Measurements from ENCODE around the gene FMNL2. TPM values are rescaled to one million over a fixed set of nuclear protein-coding genes. Genes with fewer than 3 reads are reported as not detected.

The FMNL2 gene
- total RNA-seq, 4 donors from 2014 or later, result 25.2 to 35.0 (median 27.4) TPM

DNA sequence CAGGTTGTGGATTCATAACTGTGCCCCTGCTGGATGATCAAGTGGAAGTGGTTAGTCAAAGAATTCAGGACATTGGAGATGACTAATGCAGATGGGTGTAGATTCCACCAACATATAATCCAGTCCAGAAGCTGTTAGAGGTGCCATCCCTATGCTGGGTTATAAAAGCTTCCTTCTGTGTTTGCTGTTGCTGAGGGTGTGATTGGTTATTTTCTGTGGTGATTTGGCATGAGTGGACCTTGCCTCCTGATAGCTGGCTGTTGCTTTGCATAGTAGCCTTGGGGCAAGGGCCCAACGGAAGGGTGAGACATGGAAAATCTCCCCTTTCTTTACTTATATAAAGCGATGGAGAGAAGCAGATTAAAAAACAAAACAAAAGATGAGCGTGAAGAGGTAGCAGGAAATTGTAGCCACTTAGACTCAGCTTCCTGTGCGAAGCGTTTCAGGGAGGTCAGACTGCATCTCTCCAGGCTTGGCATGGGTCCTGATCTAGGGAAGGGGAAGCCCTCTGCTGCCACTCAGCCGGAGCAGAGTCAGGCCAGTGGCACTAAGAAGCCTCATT, 190.4 kb downstream of the FMNL2 start:
- Histone ChIP-seq H3K27me3 (no peaks in the 10 kb centered on the region), H3K4me3 (no peak overlapping the region), H3K36me3 (no peaks in the 10 kb centered on the region), H3K27ac (no peak overlapping the region), H3K9me3 (no peaks in the 10 kb centered on the region), H3K4me1 (peaks cover 0 to 27% (median 4%) of the 10 kb centered on the region in 3 donors)
- WGBS, 2 donors (ENCODE audit: low coverage in 1 of 2), result 66 to 71% methylated on average over 4 to 5 of the region's 6 CpGs
- TF ChIP-seq EP300 (IDR thresholded peaks at IDR 0.05) (no peak), CTCF (IDR thresholded peaks at IDR 0.05) (no peak), POLR2AphosphoS5 (IDR thresholded peaks at IDR 0.05) (no peak), POLR2A (IDR thresholded peaks at IDR 0.05) (no peak)
- ATAC-seq, result no peak

DNA sequence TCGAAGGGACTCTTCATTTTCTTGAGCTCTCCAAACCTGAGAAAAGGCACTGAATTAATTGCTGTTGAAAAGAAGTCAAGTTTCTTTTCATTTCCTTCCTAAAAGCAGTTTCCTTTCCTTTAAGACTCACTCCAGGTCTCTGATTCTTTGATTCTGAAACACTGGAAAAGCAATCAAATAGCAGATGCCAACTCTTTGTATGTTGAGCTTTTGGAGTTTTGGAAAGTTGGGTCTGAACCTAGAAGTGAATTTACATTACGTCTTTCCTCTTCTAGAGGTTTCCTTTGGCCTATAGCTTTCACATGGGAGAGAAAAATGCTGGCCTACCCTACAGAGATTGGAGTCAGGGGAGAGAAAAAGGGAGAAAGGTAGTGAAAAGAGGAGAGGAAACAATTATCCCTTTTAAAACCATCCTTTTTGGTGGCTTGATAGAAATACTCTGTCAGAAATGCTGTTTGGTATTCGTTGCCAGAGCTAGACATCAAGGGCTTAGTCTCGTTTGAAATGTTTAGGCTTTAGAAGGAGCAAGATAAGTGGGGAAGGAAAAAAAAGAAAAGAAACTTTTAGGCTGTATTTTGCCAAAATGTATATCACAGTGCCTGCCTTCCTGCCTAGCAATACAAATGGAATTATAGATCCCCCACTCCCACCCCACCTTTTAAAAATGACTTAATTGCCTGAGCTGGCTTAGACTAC, 194.6 kb downstream of the FMNL2 start:
- Histone ChIP-seq H3K4me3 (no peak overlapping the region), H3K4me1 (peaks cover 0 to 39% (median 4%) of the 10 kb centered on the region in 3 donors), H3K36me3 (no peaks in the 10 kb centered on the region), H3K9me3 (no peaks in the 10 kb centered on the region), H3K27ac (no peak overlapping the region), H3K27me3 (no peaks in the 10 kb centered on the region)
- TF ChIP-seq EP300 (IDR thresholded peaks at IDR 0.05) (no peak), CTCF (IDR thresholded peaks at IDR 0.05) (no peak), POLR2A (IDR thresholded peaks at IDR 0.05) (no peak), POLR2AphosphoS5 (IDR thresholded peaks at IDR 0.05) (no peak)
- 46 to 53% methylated on average over 4 of the region's 4 CpGs for whole genome bisulfite sequencing, 2 donors (ENCODE audit: low coverage in 1 of 2)
- ATAC-seq, result no peak

GRCh38 chr2:152532241-152532640, 197.3 kb downstream of the FMNL2 start:
- peaks cover 3 to 51% (median 7%) of the 10 kb centered on the region in 3 donors for H3K4me1 ChIP-seq
- TF ChIP-seq CTCF (IDR thresholded peaks at IDR 0.05) (no peak), POLR2AphosphoS5 (IDR thresholded peaks at IDR 0.05) (no peak), POLR2A (IDR thresholded peaks at IDR 0.05) (no peak)
- no peaks in the 10 kb centered on the region for H3K9me3 ChIP-seq
- H3K4me3 ChIP-seq, result no peak overlapping the region
- WGBS, 2 donors (ENCODE audit: low coverage in 1 of 2), result 89 to 98% methylated on average over 3 of the region's 3 CpGs
- H3K27me3 ChIP-seq, result no peaks in the 10 kb centered on the region
- no peak overlapping the region for H3K27ac ChIP-seq
- ATAC-seq, result no peak
- no peaks in the 10 kb centered on the region for H3K36me3 ChIP-seq

- ATAC-seq, result no peak
- peak overlapping the region; percentile 13 to 64 (median 34) for H3K27ac ChIP-seq
Observed at GRCh38 chr2:152534460-152535135, 199.6 kb downstream of the FMNL2 start.

More at GRCh38 chr2:152534460-152535135, 199.6 kb downstream of the FMNL2 start:
- H3K4me3 ChIP-seq, result peak overlapping the region in 1 of 2 donors; percentile 5
- H3K36me3 ChIP-seq, result no peaks in the 10 kb centered on the region
- H3K4me1 ChIP-seq, result peaks cover 3 to 45% (median 7%) of the 10 kb centered on the region in 3 donors
- no peaks in the 10 kb centered on the region for H3K9me3 ChIP-seq
- H3K27me3 ChIP-seq, result no peaks in the 10 kb centered on the region
- WGBS, 2 donors (ENCODE audit: low coverage in 1 of 2), result 9 to 18% methylated on average over 7 of the region's 7 CpGs
- no peak for TF ChIP-seq EP300 (IDR thresholded peaks at IDR 0.05)
- peak; percentile 43 for TF ChIP-seq POLR2AphosphoS5 (IDR thresholded peaks at IDR 0.05)
- no peak for TF ChIP-seq POLR2A (IDR thresholded peaks at IDR 0.05)
- TF ChIP-seq CTCF (IDR thresholded peaks at IDR 0.05), result no peak
